ENCODE measurements around the gene GIPC1. TPM values are rescaled to one million over a fixed set of nuclear protein-coding genes. Genes with fewer than 3 reads are reported as not detected.
A peak's percentile ranks its signal among the peaks of the same experiment; 100 is the strongest.

The GIPC1 gene
- total RNA-seq, 1 donor from 2014 or later = 123 TPM

GRCh38 chr19:14437578-14438140 is 58.3 kb downstream of the GIPC1 start:
- DNase-seq (ENCODE audit: low read depth in 2 of 2) = no peak

DNA sequence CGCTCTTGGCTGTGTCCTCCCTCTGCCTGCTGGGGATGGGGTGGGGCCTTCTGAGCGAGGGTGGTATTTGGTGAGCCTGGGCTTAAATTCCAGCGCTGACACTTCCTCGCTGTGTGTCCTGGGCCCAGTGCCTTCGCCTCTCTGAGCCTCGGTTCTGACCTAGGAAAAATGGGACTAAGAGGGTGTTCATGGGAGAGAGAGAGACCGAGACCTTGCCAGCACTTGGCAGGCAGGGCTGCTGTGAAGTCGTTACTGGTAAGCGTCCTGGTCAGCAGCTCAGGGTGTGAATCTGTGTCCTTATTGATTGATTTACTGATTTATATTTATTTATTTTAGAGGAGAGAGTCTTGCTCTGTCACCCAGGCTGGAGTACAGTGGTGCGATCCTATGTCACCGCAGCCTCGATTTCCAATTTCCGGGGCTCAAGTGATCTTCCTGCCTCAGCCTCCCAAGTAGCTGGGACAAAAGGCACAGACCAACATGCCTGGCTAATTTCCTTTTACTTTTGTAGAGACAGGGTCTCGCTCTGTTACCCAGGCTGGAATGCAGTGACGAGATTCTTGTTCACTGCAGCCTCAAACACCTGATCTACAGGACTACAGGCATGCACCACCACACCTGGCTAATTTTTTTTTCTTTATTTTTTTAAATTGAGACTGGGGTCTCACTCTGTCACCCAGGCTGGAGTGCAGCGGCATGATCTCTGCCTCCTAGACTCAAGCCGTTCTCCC is 60.4 kb downstream of the GIPC1 start:
- no peak for DNase-seq (ENCODE audit: low read depth in 2 of 2)

DNA sequence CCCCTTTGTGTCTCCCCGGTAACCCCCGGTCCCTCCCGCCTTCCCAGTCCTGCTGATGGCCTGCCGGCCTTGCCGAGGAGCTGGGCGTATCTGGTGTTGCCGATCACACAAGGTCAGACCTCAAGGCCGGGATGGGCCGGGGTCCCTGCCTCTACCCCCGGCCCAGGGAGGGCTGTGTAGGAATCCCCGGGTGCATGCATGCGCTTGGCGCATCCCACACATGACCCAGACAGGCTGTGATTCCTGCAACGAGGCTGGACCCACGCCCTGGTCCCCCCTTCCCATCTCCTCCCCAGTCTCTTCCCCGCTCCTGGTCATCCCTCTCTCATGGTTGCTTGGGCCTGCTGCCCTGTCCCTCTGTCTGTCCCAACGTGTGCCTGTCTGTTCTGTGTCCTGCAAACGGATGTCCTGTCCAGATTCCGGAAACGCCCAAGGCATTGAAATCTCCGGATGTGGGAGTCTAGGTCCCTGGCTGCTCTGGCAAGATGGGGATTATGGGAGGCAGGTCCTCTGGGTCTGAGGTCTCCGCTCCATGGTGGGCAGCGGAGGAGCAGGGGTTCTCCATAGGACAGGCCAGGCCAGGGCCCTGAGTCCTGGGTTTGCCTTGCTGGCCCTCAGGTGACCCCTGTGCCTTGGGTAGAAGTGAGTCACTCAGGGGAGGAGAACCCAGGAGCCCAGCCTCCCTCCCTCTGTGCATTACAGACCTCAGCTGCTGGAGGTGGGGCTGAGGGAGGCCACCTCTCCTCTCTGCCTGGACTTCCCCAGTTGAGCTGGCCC is 61.2 kb downstream of the GIPC1 start:
- DNase-seq (ENCODE audit: low read depth in 2 of 2) = peak; percentile 72 to 85

DNA sequence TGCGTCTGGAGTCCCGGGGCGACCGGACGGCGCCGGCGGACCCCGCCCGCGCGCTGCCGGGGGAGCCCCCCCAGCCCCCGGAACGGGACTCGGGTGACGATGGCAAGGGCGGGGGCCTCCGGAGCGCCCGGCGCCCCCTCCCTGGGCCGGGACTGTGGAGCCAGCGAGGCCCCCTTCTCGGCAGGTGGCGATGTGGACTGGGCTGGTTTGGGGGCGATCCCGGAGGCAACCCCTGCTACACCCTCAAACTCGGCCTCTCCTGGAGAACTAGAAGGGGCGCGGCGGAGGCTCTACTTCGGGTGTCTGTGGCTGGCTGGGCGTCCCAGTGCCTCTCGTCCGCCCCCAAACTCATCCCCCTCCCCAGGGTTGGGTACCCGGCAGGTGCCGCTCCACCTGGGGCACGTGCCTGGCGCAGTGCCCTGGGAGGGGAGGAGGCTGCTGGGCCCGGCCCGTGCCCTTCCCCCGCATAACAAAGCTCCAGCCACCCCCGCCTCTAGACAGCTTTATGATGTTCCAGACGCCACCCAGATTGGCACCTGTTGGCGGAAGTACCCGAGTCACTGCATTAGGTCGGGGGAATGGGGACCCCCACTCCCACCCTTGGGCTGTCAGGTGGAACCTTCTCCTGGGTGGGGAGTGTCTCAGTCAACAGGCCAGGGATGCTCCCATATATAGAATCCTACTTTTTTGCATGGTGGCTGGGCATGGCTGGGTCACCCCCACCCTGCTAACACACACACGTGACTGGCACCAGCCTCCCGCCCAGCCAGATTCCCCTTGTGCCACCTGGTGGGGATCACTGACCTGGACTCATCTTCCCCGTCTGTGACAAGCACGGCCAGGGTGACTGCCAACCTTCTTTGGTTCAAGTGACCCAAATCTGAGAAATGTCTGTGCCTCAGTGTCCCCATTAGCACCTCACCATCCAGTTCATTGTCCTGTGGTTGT is 62.1 kb downstream of the GIPC1 start:
- DNase-seq (ENCODE audit: low read depth in 2 of 2) = peak in 1 of 2 donors; percentile 38

GRCh38 chr19:14432791-14433553 is 63.0 kb downstream of the GIPC1 start, which contains the start of gene PKN1:
Gene PKN1, plus strand, starts transcription at chr19:14433306. Its CDS starts 216 bp downstream, at chr19:14433522.
- DNase-seq (ENCODE audit: low read depth in 2 of 2) = peak in 1 of 2 donors; percentile 54

DNA sequence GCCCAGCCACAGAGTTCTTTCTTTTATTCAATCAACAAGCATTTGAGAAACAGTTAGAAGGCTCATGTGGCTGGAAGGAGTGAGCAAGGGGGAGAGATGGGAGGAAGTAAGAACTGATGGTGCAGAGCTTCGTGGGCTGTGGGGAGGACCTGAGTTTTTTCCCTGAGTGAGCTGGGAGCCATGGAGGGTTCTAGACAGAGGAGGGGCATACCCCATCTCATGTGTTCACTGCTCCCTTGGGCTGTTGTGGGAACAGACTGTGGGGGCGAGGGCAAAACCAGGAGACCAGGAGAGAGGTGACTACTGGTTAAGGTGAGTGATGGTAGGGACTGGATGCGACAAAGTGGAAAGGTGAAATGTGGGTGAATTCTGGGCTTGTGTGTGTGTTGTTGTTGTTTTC is 65.2 kb downstream of the GIPC1 start:
- DNase-seq (ENCODE audit: low read depth in 2 of 2) = no peak

- no peak for DNase-seq (ENCODE audit: low read depth in 2 of 2)
These were observed 67.0 kb downstream of the GIPC1 start for GRCh38 chr19:14428882-14429416.

Other genes with a start within 250 kb of the GIPC1 start
- 4.8 and 10.9 TPM in 2 replicates for gene ADGRE5, start 114.7 kb downstream of the GIPC1 start, total RNA-seq
- gene DDX39A, start 76.8 kb downstream of the GIPC1 start, total RNA-seq = 52.5 and 64.1 TPM in 2 replicates
- 190 and 250 TPM in 2 replicates for gene PKN1, start 62.8 kb downstream of the GIPC1 start, total RNA-seq
- gene PTGER1, start 20.8 kb downstream of the GIPC1 start, total RNA-seq = under 0.01 and 0.20 TPM in 2 replicates
- 20.7 and 28.4 TPM in 2 replicates for gene DNAJB1, start 22.3 kb upstream of the GIPC1 start, total RNA-seq
- 20.7 and 24.4 TPM in 2 replicates for gene TECR, start 33.5 kb upstream of the GIPC1 start, total RNA-seq
- 382 and 418 TPM in 2 replicates for gene NDUFB7, start 75.9 kb upstream of the GIPC1 start, total RNA-seq
- not detected in 2 replicates for gene CLEC17A, start 87.0 kb upstream of the GIPC1 start, total RNA-seq
- gene ADGRE3, start 178.7 kb upstream of the GIPC1 start, total RNA-seq = not detected in 2 replicates
- 5.7 and 8.7 TPM in 2 replicates for gene ZNF333, start 193.9 kb upstream of the GIPC1 start, total RNA-seq